Ramos (cell line): ENCODE results near the gene BARX1.

Experiments used
- in situ Hi-C: fragments of 300-500 bp; cut with MboI; formaldehyde crosslinking; loops from one replicate; pipeline ENCODE4 v1.14.3; 2022; ENCODE audit warnings: low sequenced_read_pairs; ENCODE audit not compliant: unreplicated experiment

BARX1 gene

GRCh38 chr9:93904649-93905472 lies 50.3 kb downstream of the BARX1 start:
- in situ Hi-C loops = no loop called here

- in situ Hi-C loops = no loop called here
These were observed 51.1 kb downstream of the BARX1 start for GRCh38 chr9:93903886-93904648.

GRCh38 chr9:93902780-93903655 lies 52.1 kb downstream of the BARX1 start:
- in situ Hi-C loops = no loop called here

DNA sequence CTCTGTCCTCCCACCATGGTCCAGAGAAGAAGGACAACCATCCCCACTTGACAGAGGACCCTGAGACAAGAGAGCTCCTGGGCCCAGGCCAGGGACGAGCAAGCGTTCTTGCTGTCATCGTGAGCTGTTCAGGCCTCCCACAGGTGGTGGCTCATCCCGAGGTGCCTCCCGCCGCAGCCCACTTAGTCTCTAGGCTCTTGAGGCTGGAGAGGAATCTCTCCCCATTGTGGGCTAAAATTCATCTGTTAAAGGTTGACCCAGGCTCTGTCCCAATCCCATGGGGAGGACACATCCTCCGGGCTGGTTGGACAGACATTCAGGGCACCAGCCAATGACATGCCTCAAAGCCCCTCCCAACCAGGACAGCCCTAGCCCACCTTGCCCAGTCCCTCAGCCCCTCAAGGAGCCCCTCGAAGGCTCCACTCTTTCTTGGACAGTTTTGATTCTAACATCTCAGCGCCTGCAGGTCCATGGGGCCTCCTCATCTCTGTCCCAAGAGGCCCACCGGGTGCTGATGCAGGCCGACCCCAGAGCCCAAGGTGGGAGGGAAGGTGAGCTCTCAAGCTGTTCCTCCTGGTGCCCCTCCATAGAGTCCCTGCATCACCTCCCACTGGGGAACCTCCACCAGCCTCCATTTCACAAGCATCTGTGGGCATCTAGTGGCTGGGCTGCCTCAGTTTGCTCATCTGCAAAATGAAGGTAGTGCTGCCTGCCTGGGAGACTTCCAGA lies 52.9 kb downstream of the BARX1 start:
- in situ Hi-C loops = no loop called here
